CD4-positive, alpha-beta T cell (primary cell): ENCODE measurements around the gene GAS6. TPM values are rescaled to one million over a fixed set of nuclear protein-coding genes. Genes with fewer than 3 reads are reported as not detected.
A peak's percentile ranks its signal among the peaks of the same experiment; 100 is the strongest.

Experiments used
- ATAC-seq: fragments of 200-7000 bp; cut with Tn5 transposase; one replicate; pipeline ENCODE4 v1.10.0; 2022; ENCODE audit warnings: mild to moderate bottlenecking; ENCODE audit not compliant: poor library complexity
- CTCF ChIA-PET: fragments of 350-600 bp; sonication (Branson Sonifier 250); formaldehyde crosslinking; loops from one replicate; lab custom pipeline; 2021; ENCODE audit warnings: antibody characterized with exemption, inconsistent platforms; lab: Charles Lee
- POLR2A ChIA-PET: fragments of 350-600 bp; sonication (Branson Sonifier 250); formaldehyde crosslinking; loops from one replicate; lab custom pipeline; 2021; ENCODE audit warnings: antibody characterized with exemption, inconsistent platforms; lab: Charles Lee
- DNase-seq, 14 experiments: peaks; one replicate each; pipeline ENCODE4 v3.0.0-alpha.2; 2013 to 2020; ENCODE audit warnings: mixed read lengths in 2 of 14
- H3K27ac ChIP-seq, 2 donors: one replicate each; pipeline versions ENCODE4 v1.5.1 to v1.7.0; 2013; ENCODE audit warnings: low read length in 2 of 2, low read depth in 1 of 2, mild to moderate bottlenecking in 1 of 2
- H3K27me3 ChIP-seq, 2 experiments: 1 replicate in 1 of 2; 2 replicates in 1 of 2; pipeline versions ENCODE4 v1.6.1 to v1.7.0; 2013; ENCODE audit warnings: low read length in 2 of 2, control low read depth in 1 of 2, mild to moderate bottlenecking in 1 of 2, moderate library complexity in 1 of 2; ENCODE audit not compliant: insufficient read depth in 2 of 2, control insufficient read depth in 1 of 2
- H3K36me3 ChIP-seq: one replicate; pipeline ENCODE4 v1.6.1; 2013; ENCODE audit warnings: low read length, control low read depth; ENCODE audit not compliant: insufficient read depth
- H3K4me1 ChIP-seq: one replicate; pipeline ENCODE4 v1.6.1; 2013; ENCODE audit warnings: low read length, control low read depth; ENCODE audit not compliant: insufficient read depth
- H3K4me3 ChIP-seq: one replicate; pipeline ENCODE4 v1.5.1; 2013; ENCODE audit warnings: mild to moderate bottlenecking, low read length, moderate library complexity
- H3K9me3 ChIP-seq, 2 experiments: 1 replicate in 1 of 2; 2 replicates in 1 of 2; pipeline versions ENCODE4 v1.6.1 to v1.7.0; 2013; ENCODE audit warnings: low read length in 2 of 2, mild to moderate bottlenecking in 2 of 2, control low read depth in 1 of 2, moderate library complexity in 1 of 2; ENCODE audit not compliant: control insufficient read depth in 1 of 2, insufficient read depth in 1 of 2
- H3K27ac Mint-ChIP-seq: one replicate; pipeline ENCODE4 v1.8.0; 2020; ENCODE audit warnings: mixed read lengths
- H3K27me3 Mint-ChIP-seq: one replicate; pipeline ENCODE4 v1.8.0; 2021; ENCODE audit warnings: mixed read lengths
- H3K36me3 Mint-ChIP-seq: one replicate; pipeline ENCODE4 v1.8.0; 2021; ENCODE audit warnings: low read depth, mixed read lengths
- H3K4me1 Mint-ChIP-seq: one replicate; pipeline ENCODE4 v1.8.0; 2021; ENCODE audit warnings: low read depth, mixed read lengths
- H3K4me3 Mint-ChIP-seq: one replicate; pipeline ENCODE4 v1.8.0; 2020; ENCODE audit warnings: mild to moderate bottlenecking, mixed read lengths
- H3K9me3 Mint-ChIP-seq: one replicate; pipeline ENCODE4 v1.8.0; 2020; ENCODE audit warnings: mixed read lengths
- CTCF ChIP-seq: fragments of 200-600 bp; IDR thresholded peaks from one replicate; pipeline ENCODE4 v1.8.0; 2022; ENCODE audit warnings: antibody characterized with exemption, mild to moderate bottlenecking
- intact Hi-C, 2 experiments: fragments of 100-400 bp; cut with DNase I in 1 of 2; cut with micrococcal nuclease in 1 of 2; formaldehyde crosslinking; loops; one replicate each; pipeline versions ENCODE4 v1.15.1 to v1.9.0; 2023 to 2025; cut with DNase I, micrococcal nuclease
- total RNA-seq, 174 experiments: library from RNA in 2 of 174; stranded (reverse) in 2 of 174; gene quantifications; one replicate each; pipeline ENCODE4 v1.2.3 and lab custom pipeline; 2021 to 2026

Gene GAS6
- total RNA-seq, 2 experiments from 2014 or later, result 0.52 to 1.0 TPM

- H3K4me3 Mint-ChIP-seq, result no peak overlapping the region
These were observed 75.3 kb downstream of the GAS6 start for GRCh38 chr13:113788413-113789135.

GRCh38 chr13:113787694-113788093 is 76.2 kb downstream of the GAS6 start:
- H3K27ac ChIP-seq, result no peak overlapping the region
- no peaks in the 10 kb centered on the region for H3K36me3 Mint-ChIP-seq
- peaks cover 0 to 3% of the 10 kb centered on the region in 2 experiments for H3K27me3 ChIP-seq
- no peaks in the 10 kb centered on the region for H3K4me1 Mint-ChIP-seq
- H3K27me3 Mint-ChIP-seq, result peaks cover 18% of the 10 kb centered on the region
- no peaks in the 10 kb centered on the region for H3K9me3 Mint-ChIP-seq
- no peak overlapping the region for H3K4me3 ChIP-seq
- no peaks in the 10 kb centered on the region for H3K9me3 ChIP-seq
- no peaks in the 10 kb centered on the region for H3K36me3 ChIP-seq
- ChIA-PET POLR2A (no interaction called here), CTCF (no interaction called here)
- no peak for TF ChIP-seq CTCF
- intact Hi-C loops, result no loop called here
- DNase-seq (no peak), ATAC-seq (no peak)
- no peak overlapping the region for H3K27ac Mint-ChIP-seq
- no peak overlapping the region for H3K4me3 Mint-ChIP-seq
- H3K4me1 ChIP-seq, result no peaks in the 10 kb centered on the region

More at GRCh38 chr13:113788413-113789135, 75.3 kb downstream of the GAS6 start:
- H3K9me3 ChIP-seq, result no peaks in the 10 kb centered on the region
- no peaks in the 10 kb centered on the region for H3K4me1 ChIP-seq
- no peaks in the 10 kb centered on the region for H3K36me3 ChIP-seq
- peaks cover 12% of the 10 kb centered on the region for H3K27me3 Mint-ChIP-seq
- POLR2A ChIA-PET, result no interaction called here
- no peaks in the 10 kb centered on the region for H3K9me3 Mint-ChIP-seq
- H3K27ac ChIP-seq, result no peak overlapping the region
- no peaks in the 10 kb centered on the region for H3K36me3 Mint-ChIP-seq
- no peak for TF ChIP-seq CTCF
- no peak overlapping the region for H3K4me3 ChIP-seq
- H3K27me3 ChIP-seq, result peaks cover 0 to 3% of the 10 kb centered on the region in 2 experiments
- DNase-seq (peak in 1 of 14 experiments; percentile 12), ATAC-seq (no peak)
- CTCF ChIA-PET, result no interaction called here
- intact Hi-C loops, result no loop called here
- no peak overlapping the region for H3K27ac Mint-ChIP-seq
- H3K4me1 Mint-ChIP-seq, result no peaks in the 10 kb centered on the region

GRCh38 chr13:113786262-113786841 is 77.5 kb downstream of the GAS6 start:
- Histone ChIP-seq H3K36me3 (no peaks in the 10 kb centered on the region), H3K27me3 (peaks cover 0 to 3% of the 10 kb centered on the region in 2 experiments), H3K4me3 (no peak overlapping the region), H3K9me3 (no peaks in the 10 kb centered on the region), H3K27ac (no peak overlapping the region), H3K4me1 (no peaks in the 10 kb centered on the region)
- ATAC-seq (peak; percentile 43), DNase-seq (no peak)
- Mint-ChIP-seq H3K4me3 (no peak overlapping the region), H3K4me1 (no peaks in the 10 kb centered on the region), H3K36me3 (no peaks in the 10 kb centered on the region), H3K27ac (no peak overlapping the region), H3K9me3 (no peaks in the 10 kb centered on the region), H3K27me3 (peaks cover 18% of the 10 kb centered on the region)
- POLR2A ChIA-PET, result no interaction called here
- CTCF ChIA-PET, result no interaction called here
- TF ChIP-seq CTCF, result no peak
- intact Hi-C loops, result no loop called here
